Activated CD4-positive, alpha-beta memory T cell treated with anti-CD3 and anti-CD28 coated beads, Interleukin-2, amount 10 ng/mL, durations not matched to agents 7 days and 5 days (primary cell): ENCODE results near the gene ANKRD65. TPM values are rescaled to one million over a fixed set of nuclear protein-coding genes. Genes with fewer than 3 reads are reported as not detected.
"Not testable (repeated sequence)": the region's sequence is repeated elsewhere in the genome, so short reads cannot be mapped to it uniquely, and the experiment has no call there.

Experiments used
- CTCF ChIA-PET: fragments of 350-600 bp; sonication (Branson Sonifier 250); formaldehyde crosslinking; loops from one replicate; lab custom pipeline; 2021; ENCODE audit warnings: antibody characterized with exemption, inconsistent platforms; lab: Charles Lee
- POLR2A ChIA-PET: fragments of 350-600 bp; sonication (Branson Sonifier 250); formaldehyde crosslinking; loops from one replicate; lab custom pipeline; 2021; ENCODE audit warnings: antibody characterized with exemption; lab: Charles Lee
- DNase-seq: peaks from one replicate; pipeline ENCODE4 v3.0.0-alpha.2; 2020
- H3K27ac Mint-ChIP-seq: one replicate; pipeline ENCODE4 v1.8.0; 2021; ENCODE audit warnings: mild to moderate bottlenecking, mixed read lengths
- H3K27me3 Mint-ChIP-seq: one replicate; pipeline ENCODE4 v1.8.0; 2021; ENCODE audit warnings: mixed read lengths
- H3K36me3 Mint-ChIP-seq: one replicate; pipeline ENCODE4 v1.8.0; 2021; ENCODE audit warnings: low read depth, mixed read lengths
- H3K4me1 Mint-ChIP-seq: one replicate; pipeline ENCODE4 v1.8.0; 2021; ENCODE audit warnings: mixed read lengths
- H3K4me3 Mint-ChIP-seq: one replicate; pipeline ENCODE4 v1.8.0; 2021; ENCODE audit warnings: mild to moderate bottlenecking, mixed read lengths
- H3K9me3 Mint-ChIP-seq: one replicate; pipeline ENCODE4 v1.8.0; 2021; ENCODE audit warnings: mixed read lengths
- total RNA-seq, 2 experiments: library from RNA; stranded (reverse); gene quantifications; one replicate each; pipeline ENCODE4 v1.2.3, GENCODE V29; 2021

The ANKRD65 gene
- total RNA-seq, 2 experiments from 2014 or later, result not detected

GRCh38 chr1:1387098-1388077, 33.7 kb downstream of the ANKRD65 start:
- H3K4me3 Mint-ChIP-seq, result no peak overlapping the region
- ChIA-PET CTCF (interaction anchor here (1.8 to 2.4 kb wide), 2 partner anchors 12 to 15 kb away, joined by 6 to 7 read pairs; partner anchors contain the start of gene AURKAIP1), POLR2A (interaction anchor here (1.5 to 3.0 kb wide), 2 partner anchors 11 to 12 kb away, joined by 4 to 11 read pairs; no protein-coding TSS in a partner anchor)
- no peak for DNase-seq
- H3K36me3 Mint-ChIP-seq, result peaks cover 62% of the 10 kb centered on the region
- peaks cover 1% of the 10 kb centered on the region for H3K4me1 Mint-ChIP-seq
- no peak overlapping the region for H3K27ac Mint-ChIP-seq
- no peaks in the 10 kb centered on the region for H3K9me3 Mint-ChIP-seq
- no peaks in the 10 kb centered on the region for H3K27me3 Mint-ChIP-seq

- Mint-ChIP-seq H3K4me3 (no peak overlapping the region), H3K27ac (no peak overlapping the region), H3K27me3 (no peaks in the 10 kb centered on the region), H3K36me3 (peaks cover 47% of the 10 kb centered on the region), H3K4me1 (no peaks in the 10 kb centered on the region), H3K9me3 (no peaks in the 10 kb centered on the region)
- CTCF ChIA-PET, result interaction anchor here (1.8 kb wide), 1 partner anchor 14 kb away, joined by 6 read pairs; no protein-coding TSS in a partner anchor
- DNase-seq, result no peak
- POLR2A ChIA-PET, result interaction anchor here (1.1 to 1.6 kb wide), 2 partner anchors 10 to 19 kb away, joined by 3 to 5 read pairs; partner anchors contain the start of gene AURKAIP1
Measured at GRCh38 chr1:1385931-1386330, 35.1 kb downstream of the ANKRD65 start.

GRCh38 chr1:1385339-1385738, 35.7 kb downstream of the ANKRD65 start:
- CTCF ChIA-PET, result interaction anchor here (1.8 kb wide), 1 partner anchor 13 kb away, joined by 6 read pairs; no protein-coding TSS in a partner anchor
- H3K9me3 Mint-ChIP-seq, H3K27me3 Mint-ChIP-seq, H3K4me3 Mint-ChIP-seq, H3K27ac Mint-ChIP-seq, DNase-seq, H3K4me1 Mint-ChIP-seq: not testable (repeated sequence)
- POLR2A ChIA-PET, result interaction anchor here (1.1 to 1.6 kb wide), 3 partner anchors 10 to 19 kb away, joined by 3 to 5 read pairs (median 3); partner anchors contain the start of genes AURKAIP1 and CCNL2
- peaks cover 41% of the 10 kb centered on the region for H3K36me3 Mint-ChIP-seq

- H3K36me3 Mint-ChIP-seq, result peaks cover 6% of the 10 kb centered on the region
- H3K27ac Mint-ChIP-seq, result no peak overlapping the region
- ChIA-PET POLR2A (interaction anchor here (1.8 kb wide), 1 partner anchor 18 kb away, joined by 9 read pairs; the partner anchor contains the start of gene CCNL2), CTCF (interaction anchor here (0.7 kb wide), 1 partner anchor 15 kb away, joined by 4 read pairs; no protein-coding TSS in a partner anchor)
- no peaks in the 10 kb centered on the region for H3K27me3 Mint-ChIP-seq
- no peaks in the 10 kb centered on the region for H3K9me3 Mint-ChIP-seq
- H3K4me3 Mint-ChIP-seq, result no peak overlapping the region
- H3K4me1 Mint-ChIP-seq, result peaks cover 3% of the 10 kb centered on the region
- DNase-seq, result no peak
Measured at GRCh38 chr1:1381294-1381693, 39.8 kb downstream of the ANKRD65 start.

GRCh38 chr1:1380860-1381259, 40.2 kb downstream of the ANKRD65 start:
- Mint-ChIP-seq H3K4me1 (peaks cover 6% of the 10 kb centered on the region), H3K27me3 (no peaks in the 10 kb centered on the region), H3K9me3 (no peaks in the 10 kb centered on the region), H3K36me3 (peaks cover 2% of the 10 kb centered on the region), H3K27ac (no peak overlapping the region), H3K4me3 (no peak overlapping the region)
- no peak for DNase-seq
- POLR2A ChIA-PET, result interaction anchor here (1.8 kb wide), 1 partner anchor 18 kb away, joined by 9 read pairs; the partner anchor contains the start of gene CCNL2
- CTCF ChIA-PET, result interaction anchor here (0.7 kb wide), 1 partner anchor 16 kb away, joined by 4 read pairs; no protein-coding TSS in a partner anchor

- Mint-ChIP-seq H3K4me1 (peaks cover 27% of the 10 kb centered on the region), H3K27ac (no peak overlapping the region), H3K36me3 (peaks cover 11% of the 10 kb centered on the region), H3K27me3 (no peaks in the 10 kb centered on the region), H3K4me3 (no peak overlapping the region), H3K9me3 (no peaks in the 10 kb centered on the region)
- no peak for DNase-seq
- POLR2A ChIA-PET, result interaction anchor here (0.9 to 1.7 kb wide), 3 partner anchors 12 to 24 kb away, joined by 3 to 4 read pairs (median 3); no protein-coding TSS in a partner anchor
- CTCF ChIA-PET, result interaction anchor here (0.7 kb wide), 1 partner anchor 30 kb away, joined by 4 read pairs; no protein-coding TSS in a partner anchor
Measured at GRCh38 chr1:1377540-1378205, 43.4 kb downstream of the ANKRD65 start.

- no peak for DNase-seq
- Mint-ChIP-seq H3K36me3 (peaks cover 11% of the 10 kb centered on the region), H3K27ac (peak overlapping the region; percentile 95), H3K4me1 (peaks cover 35% of the 10 kb centered on the region), H3K27me3 (no peaks in the 10 kb centered on the region), H3K4me3 (peak overlapping the region; percentile 90), H3K9me3 (no peaks in the 10 kb centered on the region)
- ChIA-PET POLR2A (interaction anchor here (0.8 to 3.7 kb wide), 7 partner anchors 9 to 134 kb away, joined by 3 to 51 read pairs (median 5); partner anchors contain the start of genes CCNL2 and MRPL20), CTCF (interaction anchor here (1.5 kb wide), 1 partner anchor 128 kb away, joined by 8 read pairs; no protein-coding TSS in a partner anchor)
Measured at GRCh38 chr1:1376551-1377226, 44.4 kb downstream of the ANKRD65 start.

GRCh38 chr1:1374929-1375662, 46.0 kb downstream of the ANKRD65 start, which contains the start of gene AURKAIP1:
Gene AURKAIP1 (minus strand): TSS chr1:1375207. CDS start chr1:1374756, 451 bp downstream.
- DNase-seq, result peak; percentile 98
- POLR2A ChIA-PET, result interaction anchor here (0.6 to 3.7 kb wide), 24 partner anchors 11 to 416 kb away, joined by 3 to 51 read pairs (median 4); partner anchors contain the start of genes ACAP3, CCNL2, ISG15 and MIB2
- Mint-ChIP-seq H3K36me3 (peaks cover 11% of the 10 kb centered on the region), H3K27me3 (no peaks in the 10 kb centered on the region), H3K4me3 (peak within 1 kb of the TSS; percentile 90), H3K27ac (peak within 1 kb of the TSS; percentile 95), H3K4me1 (peaks cover 49% of the 10 kb centered on the region), H3K9me3 (no peaks in the 10 kb centered on the region)
- CTCF ChIA-PET, result interaction anchor here (0.8 to 1.5 kb wide), 7 partner anchors 13 to 253 kb away, joined by 3 to 8 read pairs (median 6); partner anchors contain the start of gene CCNL2

- DNase-seq, result no peak
- no peaks in the 10 kb centered on the region for H3K9me3 Mint-ChIP-seq
- H3K4me1 Mint-ChIP-seq, result peaks cover 50% of the 10 kb centered on the region
- no peaks in the 10 kb centered on the region for H3K27me3 Mint-ChIP-seq
- peak overlapping the region; percentile 71 for H3K27ac Mint-ChIP-seq
- peak overlapping the region; percentile 90 for H3K4me3 Mint-ChIP-seq
- CTCF ChIA-PET, result interaction anchor here (1.1 to 1.2 kb wide), 4 partner anchors 24 to 252 kb away, joined by 3 to 8 read pairs (median 5); partner anchors contain the start of gene CCNL2
- POLR2A ChIA-PET, result interaction anchor here (0.8 to 3.7 kb wide), 19 partner anchors 11 to 415 kb away, joined by 3 to 51 read pairs (median 5); partner anchors contain the start of genes ACAP3, CCNL2, ISG15 and MIB2
- peaks cover 11% of the 10 kb centered on the region for H3K36me3 Mint-ChIP-seq
Measured at GRCh38 chr1:1374589-1374928, 46.5 kb downstream of the ANKRD65 start.

GRCh38 chr1:1373815-1374588, 47.1 kb downstream of the ANKRD65 start:
- peak overlapping the region; percentile 71 for H3K27ac Mint-ChIP-seq
- no peaks in the 10 kb centered on the region for H3K27me3 Mint-ChIP-seq
- peaks cover 50% of the 10 kb centered on the region for H3K4me1 Mint-ChIP-seq
- ChIA-PET CTCF (interaction anchor here (1.0 to 1.1 kb wide), 2 partner anchors 24 to 26 kb away, joined by 3 to 4 read pairs; no protein-coding TSS in a partner anchor), POLR2A (interaction anchor here (1.0 to 3.7 kb wide), 10 partner anchors 23 to 415 kb away, joined by 3 to 51 read pairs (median 5); partner anchors contain the start of genes ACAP3, CCNL2, MRPL20 and NOC2L)
- H3K36me3 Mint-ChIP-seq, result peaks cover 11% of the 10 kb centered on the region
- peak overlapping the region; percentile 90 for H3K4me3 Mint-ChIP-seq
- DNase-seq, result no peak
- no peaks in the 10 kb centered on the region for H3K9me3 Mint-ChIP-seq
